Calu3 (cell line): Measurements from ENCODE around the gene PAX5. TPM values are rescaled to one million over a fixed set of nuclear protein-coding genes. Genes with fewer than 3 reads are reported as not detected.

ENCODE experiments used
- BruUV-seq: library from RNA; stranded (reverse); fragments of 400-500 nt; replicated peaks from 2 replicates; lab custom pipeline; 2021; lab: Mats Ljungman, UMichigan
- CTCF ChIA-PET: fragments of 300-600 bp; sonication (Branson Sonifier 250); formaldehyde crosslinking; loops from one replicate; lab custom pipeline; 2022; ENCODE audit warnings: antibody characterized with exemption; lab: Charles Lee
- DNase-seq: peaks from one replicate; pipeline ENCODE4 v3.0.0; 2022
- H3K27ac Mint-ChIP-seq: one replicate; pipeline ENCODE4 v1.8.0; 2022; ENCODE audit warnings: mixed read lengths; ENCODE audit not compliant: unreplicated experiment
- H3K27me3 Mint-ChIP-seq: one replicate; pipeline ENCODE4 v1.8.0; 2022; ENCODE audit warnings: mixed read lengths; ENCODE audit not compliant: unreplicated experiment
- H3K36me3 Mint-ChIP-seq: one replicate; pipeline ENCODE4 v1.8.0; 2022; ENCODE audit warnings: mild to moderate bottlenecking, moderate library complexity, mixed read lengths; ENCODE audit not compliant: insufficient read depth, unreplicated experiment
- H3K4me1 Mint-ChIP-seq: one replicate; pipeline ENCODE4 v1.8.0; 2022; ENCODE audit warnings: mild to moderate bottlenecking, low read depth, mixed read lengths; ENCODE audit not compliant: unreplicated experiment
- H3K4me3 Mint-ChIP-seq: one replicate; pipeline ENCODE4 v1.8.0; 2022; ENCODE audit warnings: mild to moderate bottlenecking, low read depth, moderate library complexity, mixed read lengths; ENCODE audit not compliant: unreplicated experiment
- H3K9me3 Mint-ChIP-seq: one replicate; pipeline ENCODE4 v1.8.0; 2022; ENCODE audit warnings: low read depth, mixed read lengths; ENCODE audit not compliant: unreplicated experiment
- intact Hi-C: fragments of 100-400 bp; cut with micrococcal nuclease; formaldehyde crosslinking; loops from one replicate; pipeline ENCODE4 v1.10.0; 2022; ENCODE audit not compliant: unreplicated experiment
- total RNA-seq: library from RNA; stranded (reverse); gene quantifications from 2 replicates; pipeline ENCODE4 v1.2.3, GENCODE V29; 2022
- TF ChIP-seq, protein P1 (sequence below): fragments of 200-600 bp; IDR thresholded peaks from one replicate; pipeline ENCODE4 v1.8.0; 2022; ENCODE audit warnings: antibody characterized with exemption; ENCODE audit not compliant: unreplicated experiment

The PAX5 gene
- total RNA-seq, 1 experiment from 2014 or later = not detected

- Mint-ChIP-seq H3K9me3 (no peaks in the 10 kb centered on the region), H3K27ac (no peak overlapping the region), H3K36me3 (no peaks in the 10 kb centered on the region), H3K4me3 (no peak overlapping the region), H3K4me1 (peaks cover 1% of the 10 kb centered on the region), H3K27me3 (peaks cover 27% of the 10 kb centered on the region)
- no TSS peak for BruUV-seq
- intact Hi-C loops = no loop called here
- TF ChIP-seq, protein P1, sequence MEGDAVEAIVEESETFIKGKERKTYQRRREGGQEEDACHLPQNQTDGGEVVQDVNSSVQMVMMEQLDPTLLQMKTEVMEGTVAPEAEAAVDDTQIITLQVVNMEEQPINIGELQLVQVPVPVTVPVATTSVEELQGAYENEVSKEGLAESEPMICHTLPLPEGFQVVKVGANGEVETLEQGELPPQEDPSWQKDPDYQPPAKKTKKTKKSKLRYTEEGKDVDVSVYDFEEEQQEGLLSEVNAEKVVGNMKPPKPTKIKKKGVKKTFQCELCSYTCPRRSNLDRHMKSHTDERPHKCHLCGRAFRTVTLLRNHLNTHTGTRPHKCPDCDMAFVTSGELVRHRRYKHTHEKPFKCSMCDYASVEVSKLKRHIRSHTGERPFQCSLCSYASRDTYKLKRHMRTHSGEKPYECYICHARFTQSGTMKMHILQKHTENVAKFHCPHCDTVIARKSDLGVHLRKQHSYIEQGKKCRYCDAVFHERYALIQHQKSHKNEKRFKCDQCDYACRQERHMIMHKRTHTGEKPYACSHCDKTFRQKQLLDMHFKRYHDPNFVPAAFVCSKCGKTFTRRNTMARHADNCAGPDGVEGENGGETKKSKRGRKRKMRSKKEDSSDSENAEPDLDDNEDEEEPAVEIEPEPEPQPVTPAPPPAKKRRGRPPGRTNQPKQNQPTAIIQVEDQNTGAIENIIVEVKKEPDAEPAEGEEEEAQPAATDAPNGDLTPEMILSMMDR = no peak
- CTCF ChIA-PET = no interaction called here
- no peak for DNase-seq
Observed at GRCh38 chr9:37042421-37042820, 8.4 kb upstream of the PAX5 start.

DNA sequence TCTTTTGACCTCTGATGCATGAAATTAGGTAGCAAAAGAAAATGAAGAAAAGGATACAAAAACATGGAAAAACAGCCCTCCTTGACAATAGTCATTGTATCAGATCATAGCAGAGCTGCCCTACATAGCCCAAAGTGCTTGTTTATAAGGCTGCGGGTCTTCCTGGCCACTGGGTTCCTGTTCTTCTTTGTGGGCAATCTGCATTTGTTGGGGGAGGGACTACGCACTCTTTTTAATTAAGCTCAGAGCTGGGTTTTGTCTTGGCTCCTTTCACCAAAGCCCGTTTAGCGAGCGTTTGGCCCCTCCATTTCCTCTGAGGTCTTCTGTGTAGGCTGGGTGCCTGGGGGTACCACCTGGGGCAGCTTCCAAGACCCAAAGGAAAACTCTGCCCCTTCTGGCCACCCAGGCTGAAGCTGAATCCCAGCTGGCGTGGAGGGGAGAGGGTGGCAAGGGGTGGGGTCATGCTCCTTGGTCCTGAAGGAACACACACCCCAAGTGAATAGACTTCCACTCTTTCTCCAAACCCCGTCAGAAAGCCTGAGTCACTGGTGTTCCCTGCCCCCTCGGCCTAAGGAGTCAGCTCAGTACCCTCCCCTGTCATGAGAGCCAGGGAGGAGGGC is 6.5 kb upstream of the PAX5 start:
- intact Hi-C loops = no loop called here
- TF ChIP-seq, protein P1 = no peak
- Mint-ChIP-seq H3K9me3 (no peaks in the 10 kb centered on the region), H3K4me1 (peaks cover 17% of the 10 kb centered on the region), H3K27me3 (peaks cover 36% of the 10 kb centered on the region), H3K4me3 (no peak overlapping the region), H3K27ac (no peak overlapping the region), H3K36me3 (peaks cover 5% of the 10 kb centered on the region)
- DNase-seq = no peak
- no TSS peak for BruUV-seq
- CTCF ChIA-PET = no interaction called here

DNA sequence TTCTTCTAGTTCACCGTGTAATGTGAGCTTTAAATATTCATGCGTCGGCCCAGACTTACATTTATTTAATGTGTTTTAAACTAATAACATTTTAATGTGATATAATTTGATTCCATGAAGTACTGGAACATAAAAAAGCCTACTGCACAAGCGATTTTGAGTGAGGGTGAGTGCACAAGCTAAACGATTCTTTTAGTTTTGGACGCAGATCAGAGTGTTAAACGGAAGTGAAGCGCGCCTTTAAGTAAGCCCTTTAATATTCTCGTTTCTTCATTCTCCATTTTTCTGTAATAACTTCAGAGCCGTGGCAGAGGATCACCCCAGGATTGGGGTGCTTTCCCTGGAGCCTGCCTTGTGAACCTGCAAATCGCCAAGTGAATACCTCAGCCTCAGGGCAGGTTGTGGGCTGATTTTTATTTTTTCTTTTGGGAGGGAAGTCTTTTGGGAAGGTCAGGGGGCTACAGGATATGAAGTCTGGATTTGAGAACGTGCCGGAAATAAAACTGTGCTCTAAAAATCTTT is 4.9 kb upstream of the PAX5 start:
- H3K27ac Mint-ChIP-seq = no peak overlapping the region
- H3K4me1 Mint-ChIP-seq = peaks cover 18% of the 10 kb centered on the region
- TF ChIP-seq, protein P1 = no peak
- intact Hi-C loops = no loop called here
- H3K36me3 Mint-ChIP-seq = peaks cover 5% of the 10 kb centered on the region
- CTCF ChIA-PET = no interaction called here
- no peak overlapping the region for H3K4me3 Mint-ChIP-seq
- DNase-seq = no peak
- H3K27me3 Mint-ChIP-seq = peaks cover 41% of the 10 kb centered on the region
- no peaks in the 10 kb centered on the region for H3K9me3 Mint-ChIP-seq
- BruUV-seq = no TSS peak

- CTCF ChIA-PET = no interaction called here
- intact Hi-C loops = no loop called here
- Mint-ChIP-seq H3K9me3 (no peaks in the 10 kb centered on the region), H3K4me3 (no peak overlapping the region), H3K36me3 (peaks cover 5% of the 10 kb centered on the region), H3K27me3 (peaks cover 41% of the 10 kb centered on the region), H3K4me1 (peaks cover 18% of the 10 kb centered on the region), H3K27ac (no peak overlapping the region)
- TF ChIP-seq, protein P1 = no peak
- BruUV-seq = no TSS peak
- DNase-seq = no peak
Observed at GRCh38 chr9:37038302-37038942, 4.4 kb upstream of the PAX5 start.
